HG02610 (cell line): ENCODE results near the gene MRPL51.
A peak's percentile ranks its signal among the peaks of the same experiment; 100 is the strongest.
"Not testable (repeated sequence)": the region's sequence is repeated elsewhere in the genome, so short reads cannot be mapped to it uniquely, and the experiment has no call there.

Experiments used
- ATAC-seq: cut with Tn5 transposase; IDR thresholded peaks from one replicate; pipeline ENCODE4 v1.9.1; 2021; ENCODE audit warnings: mild to moderate bottlenecking, moderate library complexity; ENCODE audit not compliant: unreplicated experiment

MRPL51 gene

DNA sequence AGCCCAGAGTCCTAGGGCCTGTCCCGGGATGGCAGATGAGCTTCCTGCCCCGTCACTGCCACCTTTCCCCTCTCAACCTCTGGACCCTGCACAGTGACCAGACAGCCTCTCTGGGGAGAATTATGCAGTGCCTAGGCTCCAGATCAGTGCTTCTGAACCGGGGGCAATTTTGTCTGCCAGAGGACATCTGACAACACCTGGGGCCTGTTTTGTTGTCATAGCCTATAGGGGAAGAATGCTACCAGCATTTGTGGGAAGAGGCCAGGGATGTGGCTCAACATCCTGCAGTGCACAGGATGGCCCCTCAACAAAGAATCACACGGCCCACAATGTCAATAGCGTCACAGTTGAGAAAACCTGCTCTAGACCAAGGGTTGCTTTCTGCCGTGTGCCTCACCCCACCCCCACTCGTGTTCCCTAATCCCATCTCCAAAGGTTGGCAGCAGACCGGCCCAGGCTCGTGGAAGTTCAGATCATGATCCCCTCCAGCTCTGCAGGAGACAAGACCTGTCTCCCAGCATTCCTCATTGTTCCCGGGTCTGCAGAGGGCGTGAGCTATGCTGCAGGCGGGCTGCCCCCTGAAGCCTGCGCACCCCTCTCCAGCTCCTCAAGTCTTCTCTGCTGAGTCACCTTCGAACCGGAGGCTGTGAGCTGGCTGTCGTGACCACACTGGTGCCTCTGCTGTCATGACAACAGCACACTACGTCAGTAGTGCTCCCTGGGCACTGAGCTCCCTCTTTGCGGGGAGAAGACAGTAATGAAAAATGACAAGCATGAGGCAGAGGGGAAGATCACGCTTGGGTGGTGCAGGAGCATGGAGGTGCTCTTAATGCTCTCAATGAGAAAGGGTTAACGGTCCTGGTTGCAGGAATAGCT, 39.2 kb upstream of the MRPL51 start:
- no peak for ATAC-seq

DNA sequence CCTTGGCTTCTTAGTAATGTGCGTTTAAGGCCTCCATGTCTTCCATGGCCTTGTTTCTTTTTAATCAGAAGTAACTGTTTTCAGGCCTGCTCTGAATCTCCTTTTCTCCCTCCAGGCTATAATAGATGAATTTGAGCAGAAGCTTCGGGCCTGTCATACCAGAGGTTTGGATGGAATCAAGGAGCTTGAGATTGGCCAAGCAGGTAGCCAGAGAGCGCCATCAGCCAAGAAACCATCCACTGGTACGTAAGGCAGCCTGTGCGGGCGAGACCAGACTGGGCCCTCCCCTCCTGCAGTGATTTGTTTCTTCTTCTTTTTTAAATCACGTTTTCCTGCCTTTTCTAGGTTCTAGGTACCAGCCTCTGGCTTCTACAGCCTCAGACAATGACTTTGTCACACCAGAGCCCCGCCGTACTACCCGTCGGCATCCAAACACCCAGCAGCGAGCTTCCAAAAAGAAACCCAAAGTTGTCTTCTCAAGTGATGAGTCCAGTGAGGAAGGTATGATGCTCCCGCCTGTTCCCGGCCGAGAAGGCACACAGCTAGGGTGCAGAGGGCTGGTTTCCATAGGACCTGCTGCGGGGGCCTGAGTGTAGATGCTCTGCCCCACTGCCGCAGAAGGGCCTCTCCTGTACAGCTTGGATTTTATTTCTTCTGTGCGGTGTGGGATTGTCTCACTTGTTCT, 37.7 kb upstream of the MRPL51 start:
- ATAC-seq = no peak

DNA sequence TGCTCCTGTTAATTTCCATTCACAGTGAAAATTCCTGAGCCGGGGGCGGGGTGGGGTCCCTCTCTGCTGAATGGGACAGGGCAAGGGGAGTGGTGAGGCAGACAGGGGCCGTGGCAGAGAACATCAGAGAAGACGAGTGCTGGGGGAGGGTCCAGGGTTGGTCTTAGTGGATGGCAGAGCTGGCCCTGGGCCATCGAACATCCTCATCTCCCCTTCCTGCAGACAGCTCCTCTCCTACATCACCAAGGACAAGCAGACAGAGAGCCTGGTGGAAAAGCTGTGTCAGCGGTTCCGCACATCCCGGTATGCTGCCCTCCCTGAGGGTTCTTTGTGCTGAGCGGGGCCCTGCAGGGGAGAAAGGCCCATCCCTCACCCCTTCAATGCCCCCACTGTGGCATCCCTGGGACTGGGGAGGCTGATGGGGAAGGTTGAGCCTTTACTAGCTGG, 36.3 kb upstream of the MRPL51 start:
- ATAC-seq = no peak

DNA sequence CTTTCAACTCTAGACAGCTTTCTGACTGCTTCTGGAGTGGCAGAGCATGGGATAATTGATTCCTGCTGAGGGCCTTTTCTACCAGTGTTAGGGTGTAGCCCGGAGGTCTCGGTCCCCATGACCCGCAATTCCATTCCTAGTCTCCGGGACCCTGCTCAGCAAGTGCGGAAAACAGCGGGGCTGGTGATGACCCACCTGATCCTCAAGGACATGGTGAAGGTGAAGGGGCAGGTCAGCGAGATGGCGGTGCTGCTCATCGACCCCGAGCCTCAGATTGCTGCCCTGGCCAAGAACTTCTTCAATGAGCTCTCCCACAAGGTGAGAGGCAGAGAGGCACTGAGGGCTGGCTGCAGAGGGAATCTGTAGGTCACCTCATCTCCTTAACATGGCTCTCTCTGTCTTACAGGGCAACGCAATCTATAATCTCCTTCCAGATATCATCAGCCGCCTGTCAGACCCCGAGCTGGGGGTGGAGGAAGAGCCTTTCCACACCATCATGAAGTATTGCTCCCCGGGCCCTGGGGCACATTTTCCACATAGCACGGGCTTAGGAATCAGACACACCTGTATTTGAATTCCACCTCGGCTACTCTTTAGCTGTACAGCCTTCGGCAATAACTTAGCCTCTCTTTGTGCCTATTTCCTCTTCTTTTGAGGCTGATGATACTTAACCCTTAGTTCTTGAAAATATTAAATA, 35.6 kb upstream of the MRPL51 start:
- ATAC-seq = no peak

DNA sequence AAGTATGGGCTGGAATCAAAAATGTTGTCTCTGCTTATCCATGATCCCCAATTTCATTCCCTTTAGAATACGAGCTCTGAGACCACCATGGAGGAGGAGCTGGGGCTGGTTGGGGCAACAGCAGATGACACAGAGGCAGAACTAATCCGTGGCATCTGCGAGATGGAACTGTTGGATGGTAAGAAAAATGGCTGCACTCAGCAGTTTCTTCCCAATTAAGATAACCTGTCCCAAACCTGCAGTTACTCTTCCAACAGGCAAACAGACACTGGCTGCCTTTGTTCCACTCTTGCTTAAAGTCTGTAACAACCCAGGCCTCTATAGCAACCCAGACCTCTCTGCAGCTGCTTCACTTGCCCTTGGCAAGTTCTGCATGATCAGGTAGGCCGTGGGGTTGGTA, 34.6 kb upstream of the MRPL51 start:
- ATAC-seq = no peak

DNA sequence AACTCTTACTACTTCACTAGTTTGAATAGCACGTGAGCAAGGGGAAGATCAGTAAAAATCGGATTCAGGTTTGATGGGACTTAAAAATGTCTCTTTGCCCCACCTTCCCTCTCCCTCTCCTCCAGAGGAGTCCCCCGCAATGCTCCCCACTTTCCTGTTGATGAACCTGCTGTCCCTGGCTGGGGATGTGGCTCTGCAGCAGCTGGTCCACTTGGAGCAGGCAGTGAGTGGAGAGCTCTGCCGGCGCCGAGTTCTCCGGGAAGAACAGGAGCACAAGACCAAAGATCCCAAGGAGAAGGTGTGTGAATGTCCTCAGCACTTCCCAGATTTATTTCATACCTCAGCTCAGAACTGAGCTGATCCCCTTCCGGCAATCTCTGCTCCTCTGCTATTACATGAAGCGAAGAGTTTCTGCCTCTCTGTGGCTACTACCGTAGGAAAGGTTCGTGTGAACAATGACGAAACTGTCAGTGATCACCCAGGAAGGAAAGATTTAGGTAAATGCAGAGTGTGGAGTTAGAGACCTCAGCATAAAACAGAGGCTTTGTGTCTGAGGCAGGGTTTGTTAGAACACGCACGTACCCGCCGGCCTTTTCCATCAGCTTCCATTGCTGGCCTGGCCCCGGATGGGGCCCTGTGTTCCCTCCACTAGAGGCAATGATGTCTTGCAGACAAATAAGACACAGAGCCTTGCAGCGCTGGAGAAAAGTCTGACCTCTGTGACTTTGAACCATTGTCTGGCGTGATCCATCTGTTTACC, 33.9 kb upstream of the MRPL51 start:
- ATAC-seq = no peak

DNA sequence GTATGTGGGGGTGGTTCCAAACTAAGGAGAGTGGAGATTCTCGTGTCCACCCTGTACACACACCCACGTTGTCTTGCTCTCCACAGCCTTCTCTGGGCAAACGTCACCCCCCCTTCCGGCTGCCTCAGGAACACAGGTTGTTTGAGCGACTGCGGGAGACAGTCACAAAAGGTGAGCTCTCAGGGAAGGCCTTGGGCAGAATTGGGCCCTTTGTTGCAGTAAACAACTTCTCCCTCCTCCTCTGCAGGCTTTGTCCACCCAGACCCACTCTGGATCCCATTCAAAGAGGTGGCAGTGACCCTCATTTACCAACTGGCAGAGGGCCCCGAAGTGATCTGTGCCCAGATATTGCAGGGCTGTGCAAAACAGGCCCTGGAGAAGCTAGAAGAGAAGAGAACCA, 33.1 kb upstream of the MRPL51 start:
- ATAC-seq = no peak

DNA sequence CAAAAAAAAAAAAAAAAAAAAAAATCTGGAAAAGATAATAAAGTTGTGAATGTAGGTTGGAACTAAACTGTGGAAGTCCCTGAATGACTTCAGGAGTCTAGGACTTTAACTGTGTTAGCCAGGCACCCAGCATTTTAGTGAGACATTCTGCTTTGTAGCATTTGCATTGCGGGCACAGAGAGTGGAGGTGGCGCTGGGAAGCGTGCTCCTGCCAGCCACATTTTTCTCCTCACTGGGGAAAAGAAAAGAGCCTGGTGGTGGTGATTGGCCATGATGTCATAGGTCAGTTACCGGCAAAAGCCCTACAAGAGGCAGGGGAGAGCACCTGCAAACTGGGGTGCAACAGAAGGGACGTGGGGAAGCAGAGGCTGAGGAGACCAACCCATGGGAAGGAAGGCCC, 31.6 kb upstream of the MRPL51 start:
- ATAC-seq = no peak

DNA sequence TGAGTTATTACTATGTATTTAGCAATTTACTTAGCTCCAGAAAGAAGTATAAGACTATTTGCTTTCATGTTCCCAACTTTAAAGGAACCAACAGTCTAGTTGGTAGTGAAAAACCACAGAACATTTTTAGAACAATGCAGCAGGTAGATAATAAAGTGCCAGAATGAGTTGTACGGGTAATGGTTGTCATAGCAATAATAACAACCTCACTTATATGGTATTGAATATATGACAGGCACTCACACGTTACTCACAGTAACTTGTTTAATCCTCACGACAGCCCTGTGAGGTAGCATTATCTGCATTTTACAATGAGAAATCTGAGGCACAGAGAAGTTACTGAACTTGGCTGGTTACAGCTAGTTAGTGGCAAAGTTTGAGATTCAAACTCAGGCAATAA, 30.6 kb upstream of the MRPL51 start:
- ATAC-seq = no peak

DNA sequence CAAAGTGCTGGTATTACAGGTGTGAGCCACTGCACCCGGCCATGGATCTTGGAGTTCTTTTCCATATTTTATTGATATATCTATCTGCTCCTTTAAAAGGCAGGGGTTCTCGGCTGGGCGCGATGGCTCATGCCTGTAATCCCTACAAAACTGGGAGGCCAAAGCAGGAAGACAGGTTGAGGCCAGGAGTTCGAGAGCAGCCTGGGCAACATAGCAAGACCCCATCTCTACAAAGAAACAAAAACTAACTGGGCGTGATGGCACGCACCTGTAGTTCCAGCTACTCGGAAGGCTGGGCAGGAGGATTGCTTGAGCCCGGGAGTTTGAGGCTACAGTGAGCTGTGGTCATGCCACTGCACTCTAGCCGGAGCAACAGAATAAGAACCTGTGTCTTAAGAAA, 29.1 kb upstream of the MRPL51 start:
- no peak for ATAC-seq

DNA sequence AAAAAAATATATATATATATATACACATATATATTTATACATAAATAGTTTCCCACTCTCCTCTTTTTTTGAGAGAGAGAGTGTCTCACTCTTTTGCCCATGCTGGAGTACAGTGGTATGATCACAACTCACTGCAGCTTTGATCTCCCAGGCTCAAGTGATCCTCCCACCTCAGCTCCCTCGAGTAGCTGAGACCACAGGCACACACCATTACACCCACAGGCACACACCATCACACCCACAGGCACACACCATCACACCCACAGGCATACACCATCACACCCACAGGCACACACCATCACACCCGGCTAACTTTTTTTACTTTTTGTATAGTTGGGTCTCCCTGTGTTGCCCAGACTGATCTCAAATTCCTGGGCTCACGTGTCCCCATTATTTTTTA, 27.1 kb upstream of the MRPL51 start:
- no peak for ATAC-seq

DNA sequence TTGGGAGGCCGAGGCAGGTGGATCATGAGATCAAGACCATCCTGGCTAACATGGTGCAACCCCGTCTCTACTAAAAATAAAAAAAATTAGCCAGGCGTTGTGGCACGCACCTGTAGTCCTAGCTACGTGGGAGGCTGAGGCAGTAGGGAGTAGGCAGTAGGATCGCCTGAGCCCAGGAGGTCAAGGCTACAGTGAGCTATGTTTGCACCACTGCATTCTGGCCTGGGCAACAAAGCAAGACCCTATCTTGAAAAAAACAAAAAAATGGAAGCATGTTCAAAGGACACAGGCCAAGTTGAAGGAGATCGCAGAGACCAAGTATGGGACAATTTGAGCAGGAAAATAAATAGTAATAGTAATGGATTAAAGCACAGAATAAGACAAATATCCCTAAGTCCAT, 15.0 kb upstream of the MRPL51 start:
- no peak for ATAC-seq

DNA sequence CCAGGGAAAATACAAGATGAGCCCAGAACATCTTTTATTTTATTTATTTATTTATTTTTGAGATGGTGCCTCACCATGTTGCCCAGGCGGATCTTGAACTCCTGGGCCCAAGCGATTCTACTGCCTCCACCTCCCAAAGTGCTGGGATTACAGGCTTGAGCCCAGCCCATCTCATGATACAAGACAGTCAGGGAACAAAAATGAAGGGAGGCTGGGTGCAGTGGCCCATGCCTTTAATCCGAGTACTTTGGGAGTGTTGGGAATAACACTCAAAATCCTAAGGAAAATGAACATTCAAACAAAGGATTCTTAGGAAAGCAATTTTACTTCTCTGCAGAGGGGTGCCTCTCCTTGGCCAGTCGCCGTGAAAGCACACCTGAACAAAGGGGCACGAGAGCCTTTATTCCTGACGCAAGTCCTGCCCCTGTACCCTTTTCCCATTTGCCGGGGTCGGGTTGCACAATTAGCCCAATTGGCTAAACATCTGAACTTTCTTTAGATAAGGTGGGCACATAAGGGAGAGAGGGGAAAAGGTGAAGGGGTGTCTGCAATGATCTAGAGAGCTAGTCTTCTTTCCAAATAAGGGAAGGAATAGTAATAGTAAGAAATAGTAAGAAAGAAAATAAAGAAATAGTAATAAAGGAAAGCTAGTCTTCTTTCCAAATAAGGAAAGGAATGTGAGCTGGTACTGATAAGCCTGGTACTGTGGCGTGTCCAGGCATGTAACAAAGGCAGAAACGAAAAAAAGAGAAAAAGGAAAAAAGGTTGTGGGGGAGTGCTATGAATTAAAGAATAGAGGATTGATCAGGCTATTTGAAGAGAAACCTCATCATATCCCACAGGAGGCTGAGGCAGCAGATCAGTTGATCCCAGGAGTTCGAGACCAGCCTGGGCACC, 14.3 kb upstream of the MRPL51 start:
- no peak for ATAC-seq

DNA sequence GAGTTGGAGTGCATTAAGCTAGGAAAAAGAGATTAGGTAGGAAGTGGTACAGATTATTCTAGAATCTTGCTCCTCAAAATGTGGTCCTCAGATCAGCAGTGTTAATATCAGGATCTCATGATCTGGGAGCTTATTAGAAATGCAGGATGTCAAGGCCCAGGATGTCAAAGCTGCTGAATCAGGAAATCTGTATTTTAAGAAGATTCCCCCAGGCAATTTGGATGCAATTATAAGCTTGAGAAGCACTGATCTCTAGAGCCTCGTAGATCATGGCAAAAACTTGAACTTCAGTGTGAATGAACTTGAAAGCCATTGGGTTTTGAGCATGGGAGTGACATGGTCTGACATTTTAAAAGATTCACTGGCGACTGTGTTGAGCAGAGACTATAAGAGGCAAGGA, 7.4 kb upstream of the MRPL51 start:
- ATAC-seq = no peak

DNA sequence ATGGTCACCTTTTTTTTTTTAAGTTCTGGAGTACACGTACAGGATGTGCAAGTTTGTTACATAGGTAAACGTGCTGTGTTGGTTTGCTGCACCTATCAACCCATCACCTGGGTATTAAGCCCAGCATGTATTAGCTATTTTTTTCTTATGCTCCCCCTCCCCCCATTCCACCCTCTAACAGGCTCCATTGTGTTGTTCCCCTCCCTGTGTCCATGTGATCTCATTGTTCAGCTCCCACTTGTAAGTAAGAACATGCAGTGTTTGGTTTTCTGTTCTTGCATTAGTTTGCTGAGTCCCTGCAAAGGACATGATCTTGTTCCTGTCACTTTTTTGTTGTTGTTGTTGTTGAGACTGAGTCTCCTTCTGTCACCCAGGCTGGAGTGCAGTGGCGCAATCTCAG, 4.2 kb upstream of the MRPL51 start:
- ATAC-seq = not testable (repeated sequence)

DNA sequence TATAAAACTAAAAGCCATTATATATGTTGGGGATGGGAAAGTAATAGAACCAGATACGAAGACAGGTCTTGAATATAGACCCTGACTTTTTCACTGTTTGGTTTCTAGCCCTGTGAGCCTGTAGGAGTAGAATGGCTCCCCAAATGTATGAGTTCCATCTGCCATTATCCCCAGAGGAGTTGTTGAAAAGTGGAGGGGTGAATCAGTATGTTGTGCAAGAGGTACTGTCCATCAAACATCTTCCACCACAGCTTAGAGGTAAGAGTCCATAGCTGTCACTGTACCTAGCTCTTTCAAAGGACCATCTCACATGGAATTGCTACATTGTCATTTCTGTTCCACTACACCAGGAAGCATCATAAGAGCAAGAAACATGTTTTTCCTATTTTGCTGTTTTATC, 1.9 kb upstream of the MRPL51 start:
- ATAC-seq = no peak

DNA sequence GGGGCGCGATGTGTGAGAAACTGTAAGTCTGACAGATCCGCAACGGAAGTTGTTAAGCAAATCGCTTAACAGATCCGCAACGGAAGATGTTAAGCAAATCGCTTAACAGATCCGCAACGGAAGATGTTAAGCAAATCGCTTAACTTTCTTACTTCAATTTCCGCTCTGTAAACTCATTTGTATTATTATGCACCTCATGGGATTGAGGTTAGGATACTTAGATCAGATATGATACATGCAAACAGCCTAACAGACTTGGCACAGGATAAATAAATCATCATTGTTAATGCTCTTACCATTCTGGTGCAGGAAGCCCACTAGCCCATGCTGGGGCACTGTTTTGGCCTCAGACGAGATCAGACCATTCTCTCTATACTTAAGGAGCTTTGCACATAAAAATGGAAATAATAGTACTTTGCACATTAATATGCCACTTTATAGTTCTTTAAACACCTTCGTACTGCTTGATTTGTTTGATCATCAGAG, 1.2 kb upstream of the MRPL51 start:
- no peak for ATAC-seq

DNA sequence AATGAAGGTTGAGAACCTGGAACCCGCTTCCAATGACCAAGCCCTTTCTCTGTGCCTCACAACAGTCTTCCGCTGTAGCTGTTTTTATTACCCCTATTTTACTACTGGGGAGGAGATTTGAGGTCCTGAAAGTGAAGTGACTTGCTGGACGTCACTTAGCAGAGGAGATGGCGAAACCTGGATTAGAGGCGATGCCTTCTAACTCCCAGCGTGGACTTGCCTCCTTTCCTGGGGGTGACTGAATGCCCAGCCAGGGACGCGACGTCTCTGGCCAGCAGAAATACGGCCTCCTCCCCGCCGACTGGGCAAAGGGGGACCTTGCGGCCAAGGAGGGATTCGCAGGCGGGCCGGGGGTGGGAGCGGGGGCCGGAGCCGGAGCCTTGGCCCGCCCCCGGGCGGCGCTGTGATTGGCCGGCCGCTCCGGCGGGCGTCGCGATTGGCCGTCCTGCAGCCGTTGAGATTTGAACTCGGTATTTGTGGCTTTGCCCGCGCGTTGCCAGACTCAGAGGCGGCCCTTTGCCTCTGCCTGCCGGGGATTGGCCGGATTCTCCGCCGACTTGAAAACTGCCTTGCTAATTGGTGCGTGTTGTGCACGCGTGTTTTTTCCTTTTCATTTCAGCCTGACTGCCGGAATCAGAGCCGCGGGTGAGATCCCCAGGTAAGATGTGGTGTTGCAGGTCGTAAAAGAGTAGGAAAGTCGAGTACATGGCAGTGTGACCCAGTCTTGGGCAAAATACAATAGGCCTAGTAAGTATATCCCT, 615 bp upstream of the MRPL51 start, which contains the start of gene NCAPD2:
Gene NCAPD2 (plus strand): TSS at position 606 of the 761 bp plus-strand sequence. CDS start 997 bp downstream, outside the sequence.
- peak; percentile 79 for ATAC-seq

DNA sequence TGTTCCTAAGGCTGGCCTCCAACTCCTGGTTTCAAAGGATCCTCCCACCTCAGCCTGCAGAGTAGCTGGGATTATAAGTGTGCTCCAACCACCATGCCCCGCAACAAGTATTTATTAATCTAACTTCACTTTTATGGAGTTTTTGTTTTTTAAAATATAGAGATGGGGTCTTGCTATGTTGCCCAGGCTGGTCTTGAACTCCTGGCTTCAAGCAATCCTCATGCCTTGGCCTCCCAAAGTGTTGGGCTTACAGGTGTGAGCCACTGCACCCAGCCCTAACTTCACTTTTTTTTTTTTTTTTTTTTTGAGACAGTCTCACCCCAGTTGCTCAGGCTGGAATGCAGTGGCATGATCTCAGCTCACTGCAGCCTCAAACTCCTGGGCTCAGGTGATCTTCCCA, 2.4 kb downstream of the MRPL51 start:
- ATAC-seq = not testable (repeated sequence)
